GM21447 (cell line): ENCODE results near the gene PHACTR1.
A peak's percentile ranks its signal among the peaks of the same experiment; 100 is the strongest.

Experiments
- ATAC-seq: cut with Tn5 transposase; IDR thresholded peaks from one replicate; pipeline ENCODE4 v1.9.1; 2021; ENCODE audit not compliant: unreplicated experiment

PHACTR1 gene

GRCh38 chr6:13180538-13180937 is 464.0 kb downstream of the PHACTR1 start:
- ATAC-seq, result no peak

DNA sequence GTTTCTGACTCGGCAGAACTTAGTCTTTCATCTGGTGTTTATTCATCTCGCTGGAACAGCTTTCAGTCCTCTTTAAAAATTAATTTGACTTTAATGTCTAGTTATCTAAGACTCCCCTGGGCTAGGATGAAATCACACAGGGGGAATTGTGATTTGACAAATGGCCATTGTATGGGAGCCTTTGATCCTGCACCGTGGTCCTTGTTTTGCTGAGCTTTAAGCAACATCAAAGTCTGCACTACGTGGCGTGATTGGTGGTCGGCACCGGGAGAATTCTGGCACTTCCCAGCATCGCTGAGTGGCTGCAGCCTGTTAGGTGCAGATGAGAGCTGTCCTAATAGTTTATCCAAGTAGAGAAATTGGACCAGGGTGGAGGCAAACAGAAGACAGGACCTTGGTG is 464.8 kb downstream of the PHACTR1 start:
- ATAC-seq, result no peak

DNA sequence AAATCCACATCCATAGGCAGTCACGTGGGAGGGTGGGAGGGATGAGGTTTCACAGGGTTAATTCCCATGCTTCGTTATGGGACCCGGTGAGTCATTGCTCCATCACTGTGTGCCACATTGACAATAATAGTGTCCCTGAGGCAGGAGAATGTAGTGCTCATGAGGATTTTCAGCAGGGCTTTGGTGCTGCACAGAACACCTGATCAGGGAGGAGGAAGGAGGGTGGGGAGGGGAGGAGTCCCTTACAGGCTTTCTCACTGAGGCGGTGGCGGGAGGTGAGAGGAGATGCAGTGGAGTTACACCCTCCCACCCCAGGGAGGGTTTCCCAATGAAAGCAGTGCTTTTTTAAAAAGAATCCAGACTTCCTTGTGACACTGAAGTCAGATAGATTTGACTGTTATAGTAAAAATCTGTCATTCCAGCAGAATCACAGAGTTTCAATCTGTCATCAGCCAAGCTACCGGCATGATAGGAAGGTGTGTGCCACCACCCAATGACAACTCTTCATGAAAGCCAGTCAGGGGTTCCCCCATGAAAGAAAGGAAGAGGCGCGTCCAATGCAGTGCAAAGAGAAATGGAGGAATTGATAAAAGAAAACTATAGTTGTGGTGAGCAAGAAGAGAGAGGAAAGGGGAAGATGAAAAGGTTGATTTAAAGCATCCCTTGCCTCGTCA is 467.0 kb downstream of the PHACTR1 start:
- no peak for ATAC-seq

DNA sequence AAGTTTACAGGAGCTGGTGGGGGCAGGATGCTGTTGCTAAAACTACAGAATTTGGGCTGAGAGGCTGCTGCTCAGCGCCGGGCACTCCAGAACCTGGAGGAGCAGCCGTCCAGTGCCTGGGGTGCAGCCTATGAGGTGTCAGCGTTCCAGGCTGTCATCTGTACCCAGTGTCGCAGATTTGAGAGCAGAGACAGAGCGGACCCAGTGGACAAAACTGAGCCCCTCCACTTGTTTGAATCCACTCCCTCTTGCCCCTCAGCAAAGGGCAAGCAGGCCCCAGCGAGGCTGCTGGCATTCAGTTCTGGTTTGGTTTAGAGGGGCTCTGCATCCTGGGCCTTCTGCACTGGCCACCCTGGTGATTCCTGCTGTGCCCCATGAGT is 467.5 kb downstream of the PHACTR1 start:
- no peak for ATAC-seq

- no peak for ATAC-seq
Measured at GRCh38 chr6:13184547-13184946, 468.0 kb downstream of the PHACTR1 start.

GRCh38 chr6:13186861-13187260 is 470.3 kb downstream of the PHACTR1 start:
- no peak for ATAC-seq

- no peak for ATAC-seq
Measured at GRCh38 chr6:13187692-13188091, 471.1 kb downstream of the PHACTR1 start.

DNA sequence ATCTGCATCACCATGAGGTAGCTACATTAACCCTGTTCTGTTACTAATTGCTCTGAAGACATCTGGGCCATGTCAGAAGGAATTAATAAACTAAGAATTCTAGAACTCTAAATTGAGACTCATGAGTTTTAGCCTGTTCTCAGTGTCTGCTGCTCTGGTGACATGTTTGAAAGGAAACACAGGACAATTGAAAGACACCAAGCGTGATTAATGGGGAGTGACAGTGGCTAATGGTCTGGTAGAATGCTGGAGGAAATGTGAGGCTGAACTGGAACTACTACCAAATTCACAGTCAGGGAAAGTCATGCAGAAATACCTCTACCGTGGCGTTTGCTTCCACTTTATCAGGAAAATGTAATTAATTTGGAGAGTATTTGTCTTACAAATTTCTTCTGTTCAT is 471.7 kb downstream of the PHACTR1 start:
- ATAC-seq, result no peak

DNA sequence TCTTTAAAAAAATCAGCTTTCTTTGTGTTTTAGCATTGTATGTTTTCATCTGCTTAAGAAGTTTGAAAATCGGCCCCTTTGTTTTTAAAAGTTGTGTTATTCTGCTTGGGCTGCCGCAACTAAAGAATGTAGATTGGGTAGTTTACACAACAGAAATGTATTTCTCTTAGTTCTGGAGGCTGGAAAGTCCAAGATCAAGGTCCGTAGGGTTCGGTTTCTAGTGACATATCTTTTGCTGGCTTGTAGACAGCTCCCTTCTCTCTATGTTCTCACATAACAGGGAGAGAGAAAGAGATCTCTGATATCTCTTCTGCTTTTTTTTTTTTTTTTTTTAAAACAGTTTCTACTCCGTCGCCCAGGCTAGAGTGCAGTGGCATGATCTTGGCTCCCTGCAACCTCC is 473.1 kb downstream of the PHACTR1 start:
- ATAC-seq, result no peak

DNA sequence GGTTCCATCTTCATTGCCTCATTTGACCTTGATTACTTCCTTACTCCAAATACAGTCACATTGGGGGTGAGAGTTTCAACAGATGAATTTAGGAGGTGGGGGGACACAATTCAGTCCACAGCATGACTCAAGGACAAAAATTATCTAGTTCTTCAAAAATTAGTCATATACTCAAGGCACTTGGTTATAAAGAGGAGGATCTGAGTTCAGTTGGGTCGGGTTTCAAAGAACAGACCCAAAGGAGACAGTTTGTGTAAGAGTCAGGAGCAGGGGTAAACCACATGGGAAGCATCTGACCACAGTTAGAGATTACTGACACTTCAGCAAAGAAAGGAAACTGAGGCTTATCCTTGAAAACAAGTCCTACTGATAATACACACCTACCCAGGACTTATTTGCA is 473.8 kb downstream of the PHACTR1 start:
- no peak for ATAC-seq

- no peak for ATAC-seq
Measured at GRCh38 chr6:13191461-13191860, 474.9 kb downstream of the PHACTR1 start.

- peak; percentile 51 for ATAC-seq
Measured at GRCh38 chr6:13194852-13195251, 478.3 kb downstream of the PHACTR1 start.

- no peak for ATAC-seq
Measured at GRCh38 chr6:13195803-13196202, 479.2 kb downstream of the PHACTR1 start.

GRCh38 chr6:13198168-13198567 is 481.6 kb downstream of the PHACTR1 start:
- ATAC-seq, result no peak

DNA sequence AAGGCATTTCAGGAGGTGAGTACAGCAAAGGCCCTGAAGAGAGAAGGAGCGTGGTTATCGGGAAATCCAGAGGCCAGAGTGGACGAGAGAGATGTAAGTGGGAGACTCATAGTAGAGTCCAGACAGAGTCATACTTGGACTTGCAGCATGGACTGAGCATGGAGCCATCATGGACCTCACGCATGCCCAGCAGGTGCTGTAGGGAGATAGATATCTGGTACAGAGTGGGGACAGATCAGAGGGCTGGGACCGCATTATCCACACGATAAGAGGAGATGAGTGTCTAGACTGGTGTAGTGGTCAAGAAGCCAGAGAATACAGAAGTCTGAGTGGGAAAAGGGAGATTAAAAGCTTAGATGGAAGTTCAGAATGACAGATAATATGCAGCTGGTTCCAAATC is 484.8 kb downstream of the PHACTR1 start:
- ATAC-seq, result no peak

DNA sequence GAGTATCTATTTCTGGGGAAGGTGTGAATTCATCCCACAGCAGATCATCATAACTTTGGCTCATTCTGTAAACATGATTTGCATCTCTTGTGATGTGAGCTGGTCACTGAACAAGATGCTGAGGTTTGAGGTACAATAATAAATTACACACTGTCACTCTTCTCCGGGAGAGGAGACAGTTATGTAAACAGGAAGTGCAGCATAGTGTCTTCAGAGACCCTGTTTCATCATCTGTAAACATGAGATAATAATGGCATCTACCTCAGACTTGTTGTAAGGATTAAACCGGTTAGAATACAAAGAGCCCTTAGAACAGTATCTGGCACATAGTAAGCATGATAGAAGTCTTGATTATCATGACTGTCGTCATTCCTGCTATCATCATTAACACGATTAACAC is 486.6 kb downstream of the PHACTR1 start:
- no peak for ATAC-seq

DNA sequence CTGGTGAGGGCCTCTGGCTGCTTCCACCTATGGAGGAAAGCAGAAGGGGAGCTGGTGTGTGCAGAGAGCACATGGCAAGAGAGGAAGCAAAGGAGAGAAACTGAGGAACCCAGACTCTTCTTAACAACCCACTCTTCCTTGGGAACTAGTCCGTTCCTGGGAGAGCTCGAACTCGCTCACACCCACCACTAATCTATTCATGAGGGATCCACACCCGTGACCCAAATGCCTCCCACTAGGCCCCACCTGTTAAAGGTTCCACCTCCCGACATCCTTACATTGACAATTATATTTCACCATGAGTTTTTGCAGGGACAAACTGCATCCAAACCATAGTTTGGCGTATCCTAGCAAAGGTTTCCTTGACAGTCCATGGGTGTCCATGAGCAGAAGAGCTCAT is 488.5 kb downstream of the PHACTR1 start:
- no peak for ATAC-seq

DNA sequence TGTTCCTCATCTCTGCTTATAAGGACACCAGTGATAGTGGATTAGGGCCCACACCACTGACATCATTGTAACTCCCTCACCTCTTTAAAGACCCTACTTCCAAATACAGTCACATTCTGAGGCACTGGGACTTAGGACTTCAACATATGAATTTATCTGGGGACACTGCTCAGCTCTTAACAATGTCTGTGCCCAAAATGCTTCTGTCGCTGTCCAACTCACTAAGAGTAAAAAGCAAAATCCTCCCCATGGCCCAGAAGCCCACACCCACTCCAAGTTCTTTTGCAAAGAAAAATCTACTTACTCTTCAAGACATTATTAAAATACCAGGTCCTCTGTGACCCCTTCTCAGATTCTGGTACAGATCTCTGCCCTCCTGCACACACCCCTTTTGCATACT is 495.5 kb downstream of the PHACTR1 start:
- no peak for ATAC-seq

DNA sequence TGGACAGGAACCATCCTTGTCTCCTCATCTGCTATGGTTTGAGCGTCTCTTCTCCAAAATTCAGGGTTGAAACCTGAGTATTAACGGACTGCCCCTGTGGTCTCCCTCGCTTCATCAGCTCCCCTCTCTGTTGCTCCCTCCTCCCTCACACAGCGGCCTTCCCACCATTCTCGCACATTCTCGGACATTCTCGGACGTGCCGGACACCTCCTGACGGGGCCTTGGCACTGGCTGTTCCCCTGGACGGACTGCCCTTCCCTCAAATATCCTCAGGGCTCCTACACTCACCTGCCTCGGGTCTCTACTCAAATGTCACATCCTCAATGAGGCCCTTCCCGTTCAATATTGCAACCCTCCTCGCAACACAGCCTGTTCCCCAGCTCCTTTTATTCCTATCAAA is 496.0 kb downstream of the PHACTR1 start:
- no peak for ATAC-seq

- ATAC-seq, result no peak
Measured at GRCh38 chr6:13215390-13215789, 498.8 kb downstream of the PHACTR1 start.

DNA sequence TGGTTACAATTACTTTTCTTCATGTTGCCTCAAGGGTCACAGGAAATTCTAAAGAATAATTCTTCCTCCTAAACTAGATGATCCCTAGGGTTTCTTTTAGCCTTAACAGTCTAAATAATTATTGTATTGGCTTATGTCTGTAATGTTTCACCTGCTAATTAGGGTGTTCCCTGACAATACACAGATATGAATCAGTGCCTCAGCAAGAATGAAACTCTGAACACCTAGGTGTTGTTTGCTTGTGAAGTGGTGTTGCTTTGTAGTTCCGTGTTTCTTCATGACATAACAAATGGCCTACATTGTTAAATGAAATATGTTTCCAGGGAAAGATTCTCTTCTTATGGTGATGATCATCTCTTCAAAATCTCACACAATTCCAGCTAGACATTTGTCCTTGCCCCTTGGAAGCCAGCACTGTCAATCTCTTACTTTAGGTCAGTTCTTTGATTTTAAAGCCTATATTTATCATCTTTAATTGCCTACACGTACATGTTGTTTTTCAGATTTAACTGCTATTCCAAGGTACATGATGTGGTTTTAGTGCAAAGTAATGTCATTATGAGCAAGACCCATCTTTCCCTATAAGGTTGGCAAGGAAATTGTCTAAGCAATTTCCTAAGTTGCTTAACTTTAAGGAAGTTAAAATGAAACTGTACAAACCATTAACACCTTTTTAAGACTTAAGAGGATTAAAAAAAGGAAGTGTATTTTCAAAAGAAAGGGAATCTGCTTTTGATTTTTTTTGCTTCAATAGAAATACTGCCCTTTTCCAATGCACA is 499.9 kb downstream of the PHACTR1 start:
- no peak for ATAC-seq

- no peak for ATAC-seq
Measured at GRCh38 chr6:13217206-13217905, 500.8 kb downstream of the PHACTR1 start.
